ENCODE measurements around the gene CHST8.

The CHST8 gene

GRCh38 chr19:33717878-33718277, 96.1 kb downstream of the CHST8 start:
- no peak for DNase-seq (ENCODE audit: low read depth)

- no peak for DNase-seq (ENCODE audit: low read depth)
Observed at GRCh38 chr19:33718651-33719254, 97.0 kb downstream of the CHST8 start.

- no peak for DNase-seq (ENCODE audit: low read depth)
Observed at GRCh38 chr19:33719366-33720154, 97.8 kb downstream of the CHST8 start.

- no peak for DNase-seq (ENCODE audit: low read depth)
Observed at GRCh38 chr19:33720155-33720493, 98.4 kb downstream of the CHST8 start.

GRCh38 chr19:33720691-33721682, 99.2 kb downstream of the CHST8 start:
- no peak for DNase-seq (ENCODE audit: low read depth)

GRCh38 chr19:33721735-33722297, 100.1 kb downstream of the CHST8 start:
- DNase-seq (ENCODE audit: low read depth): no peak

GRCh38 chr19:33722456-33723239, 100.9 kb downstream of the CHST8 start:
- DNase-seq (ENCODE audit: low read depth): no peak

GRCh38 chr19:33723512-33723911, 101.8 kb downstream of the CHST8 start:
- no peak for DNase-seq (ENCODE audit: low read depth)

GRCh38 chr19:33724021-33724720, 102.4 kb downstream of the CHST8 start:
- no peak for DNase-seq (ENCODE audit: low read depth)

- no peak for DNase-seq (ENCODE audit: low read depth)
Observed at GRCh38 chr19:33724721-33725060, 102.9 kb downstream of the CHST8 start.

- DNase-seq (ENCODE audit: low read depth): no peak
Observed at GRCh38 chr19:33725567-33725966, 103.8 kb downstream of the CHST8 start.

- DNase-seq (ENCODE audit: low read depth): no peak
Observed at GRCh38 chr19:33726756-33727155, 105.0 kb downstream of the CHST8 start.

GRCh38 chr19:33727331-33727998, 105.7 kb downstream of the CHST8 start:
- no peak for DNase-seq (ENCODE audit: low read depth)

- no peak for DNase-seq (ENCODE audit: low read depth)
Observed at GRCh38 chr19:33728141-33728540, 106.4 kb downstream of the CHST8 start.

- DNase-seq (ENCODE audit: low read depth): no peak
Observed at GRCh38 chr19:33730858-33731607, 109.3 kb downstream of the CHST8 start.

GRCh38 chr19:33731881-33732280, 110.1 kb downstream of the CHST8 start:
- no peak for DNase-seq (ENCODE audit: low read depth)

- no peak for DNase-seq (ENCODE audit: low read depth)
Observed at GRCh38 chr19:33734913-33735312, 113.2 kb downstream of the CHST8 start.

GRCh38 chr19:33736158-33736557, 114.4 kb downstream of the CHST8 start:
- no peak for DNase-seq (ENCODE audit: low read depth)

- no peak for DNase-seq (ENCODE audit: low read depth)
Observed at GRCh38 chr19:33736787-33737186, 115.0 kb downstream of the CHST8 start.

All from activated T-helper 1 cell treated with Interleukin-2 at 50 U/mL for 16 hours (primary cell).